Upper lobe of left lung (tissue), 4 donors: ENCODE measurements around the gene DALRD3.

Experiments
- CTCF ChIP-seq, 6 experiments: fragments of 450-650 bp in 4 of 6; fragments of 200-600 bp in 2 of 6; sonication (generic) in 2 of 6; IDR thresholded peaks; one replicate each; pipeline ENCODE4 v1.5.1; 2016 to 2019; ENCODE audit warnings: antibody characterized with exemption in 6 of 6
- EP300 ChIP-seq, 4 donors: sonication (generic); formaldehyde crosslinking; IDR thresholded peaks; one replicate each; pipeline ENCODE4 v1.5.1; 2017; ENCODE audit warnings: antibody characterized with exemption in 4 of 4, control low read depth in 2 of 4
- POLR2A ChIP-seq, 4 donors: fragments of 450-650 bp; IDR thresholded peaks; one replicate each; pipeline ENCODE4 v1.5.1; 2016 to 2017; ENCODE audit warnings: antibody characterized with exemption in 4 of 4, mild to moderate bottlenecking in 2 of 4
- POLR2AphosphoS5 ChIP-seq, 2 donors: sonication (generic); formaldehyde crosslinking; IDR thresholded peaks; one replicate each; pipeline ENCODE4 v1.5.1; 2017; ENCODE audit warnings: antibody characterized with exemption in 2 of 2

- no peak for TF ChIP-seq CTCF (IDR thresholded peaks at IDR 0.05)
- TF ChIP-seq POLR2A (IDR thresholded peaks at IDR 0.05): no peak
- no peak for TF ChIP-seq EP300 (IDR thresholded peaks at IDR 0.05)
- no peak for TF ChIP-seq POLR2AphosphoS5 (IDR thresholded peaks at IDR 0.05)
Observed at GRCh38 chr3:49016414-49017228, 1.8 kb downstream of the DALRD3 start.
